ENCODE data around the gene CDS2. TPM values are rescaled to one million over a fixed set of nuclear protein-coding genes. Genes with fewer than 3 reads are reported as not detected.
A peak's percentile ranks its signal among the peaks of the same experiment; 100 is the strongest.

Gene CDS2
- polyA plus RNA-seq, 1 donor from 2014 or later: 66.7 TPM

DNA sequence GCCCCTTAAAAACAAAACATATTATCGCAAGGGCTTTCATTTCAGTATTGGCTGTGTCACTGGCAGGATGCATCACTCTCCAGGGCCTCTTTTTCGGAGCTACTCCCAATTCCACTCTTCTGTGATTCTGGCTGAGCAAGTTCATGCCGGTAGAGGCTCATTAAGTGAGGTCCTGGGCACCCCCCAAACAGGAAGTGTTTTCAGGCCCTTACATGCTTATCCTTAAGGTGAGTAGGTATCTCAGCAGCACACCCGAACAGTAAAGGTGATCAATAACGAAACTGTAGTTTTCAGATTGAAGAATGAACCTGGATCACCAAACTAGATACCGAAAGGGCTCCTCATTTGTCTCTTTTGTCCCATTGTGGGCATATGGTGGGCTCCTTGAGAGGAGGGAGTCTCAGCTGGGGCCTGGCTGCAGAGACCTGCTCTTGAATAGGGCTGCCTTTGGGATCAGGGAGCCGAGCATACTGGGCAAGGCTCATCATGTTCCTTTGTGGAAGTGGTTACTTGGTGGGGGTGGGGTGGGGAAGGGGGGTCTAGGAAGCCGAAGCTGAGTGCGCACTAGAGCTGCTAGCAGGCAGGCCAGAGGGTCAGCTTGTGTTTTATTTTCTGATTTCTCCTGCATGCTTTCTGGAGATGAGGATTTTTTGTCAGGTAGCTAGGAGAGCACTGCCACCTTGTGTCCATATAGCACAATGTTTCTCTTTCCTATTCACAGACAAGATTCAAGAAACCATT is 65.2 kb downstream of the CDS2 start:
- Histone ChIP-seq H4K20me1 (ENCODE audit: insufficient read depth) (no peaks in the 10 kb centered on the region), H3K9ac (ENCODE audit: low read length) (peak overlapping the region; percentile 37), H3K4me2 (ENCODE audit: low read length) (no peak overlapping the region), H3K9me2 (ENCODE audit: insufficient read depth, low read length) (no peaks in the 10 kb centered on the region), H3F3A (ENCODE audit: insufficient read depth, low read length, poor library complexity, severe bottlenecking) (no peaks in the 10 kb centered on the region), H2AFZ (ENCODE audit: low read depth, low read length) (no peak overlapping the region), H3K4me3 (ENCODE audit: low read length) (no peak overlapping the region), H3K27ac (ENCODE audit: low read length) (peak overlapping the region; percentile 25), H3K36me3 (ENCODE audit: insufficient read depth, low read length) (peaks cover 7% of the 10 kb centered on the region), H3K27me3 (ENCODE audit: insufficient read depth, low read depth, low read length) (no peaks in the 10 kb centered on the region), H3K9me3 (ENCODE audit: low read length) (no peaks in the 10 kb centered on the region), H3K79me2 (replicated peaks; ENCODE audit: insufficient read depth, low read length) (no peaks in the 10 kb centered on the region)
- TF ChIP-seq RAD21 (conservative IDR thresholded peaks at IDR 0.05) (peak; percentile 90), EP300 (conservative IDR thresholded peaks at IDR 0.05; ENCODE audit: poor library complexity, severe bottlenecking) (no peak), MXI1 (conservative IDR thresholded peaks at IDR 0.05; ENCODE audit: poor library complexity, severe bottlenecking) (peak; percentile 49), EZH2 (IDR thresholded peaks at IDR 0.05; ENCODE audit: borderline replicate concordance, insufficient read depth, low read length, poor library complexity, severe bottlenecking) (no peak), SMC3 (conservative IDR thresholded peaks at IDR 0.05; ENCODE audit: poor library complexity) (peak; percentile 85), POLR2AphosphoS5 (IDR thresholded peaks at IDR 0.05) (no peak)
- TF ChIP-seq, protein P1, sequence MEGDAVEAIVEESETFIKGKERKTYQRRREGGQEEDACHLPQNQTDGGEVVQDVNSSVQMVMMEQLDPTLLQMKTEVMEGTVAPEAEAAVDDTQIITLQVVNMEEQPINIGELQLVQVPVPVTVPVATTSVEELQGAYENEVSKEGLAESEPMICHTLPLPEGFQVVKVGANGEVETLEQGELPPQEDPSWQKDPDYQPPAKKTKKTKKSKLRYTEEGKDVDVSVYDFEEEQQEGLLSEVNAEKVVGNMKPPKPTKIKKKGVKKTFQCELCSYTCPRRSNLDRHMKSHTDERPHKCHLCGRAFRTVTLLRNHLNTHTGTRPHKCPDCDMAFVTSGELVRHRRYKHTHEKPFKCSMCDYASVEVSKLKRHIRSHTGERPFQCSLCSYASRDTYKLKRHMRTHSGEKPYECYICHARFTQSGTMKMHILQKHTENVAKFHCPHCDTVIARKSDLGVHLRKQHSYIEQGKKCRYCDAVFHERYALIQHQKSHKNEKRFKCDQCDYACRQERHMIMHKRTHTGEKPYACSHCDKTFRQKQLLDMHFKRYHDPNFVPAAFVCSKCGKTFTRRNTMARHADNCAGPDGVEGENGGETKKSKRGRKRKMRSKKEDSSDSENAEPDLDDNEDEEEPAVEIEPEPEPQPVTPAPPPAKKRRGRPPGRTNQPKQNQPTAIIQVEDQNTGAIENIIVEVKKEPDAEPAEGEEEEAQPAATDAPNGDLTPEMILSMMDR (IDR thresholded peaks at IDR 0.05; ENCODE audit: poor library complexity, severe bottlenecking): peak; percentile 88

DNA sequence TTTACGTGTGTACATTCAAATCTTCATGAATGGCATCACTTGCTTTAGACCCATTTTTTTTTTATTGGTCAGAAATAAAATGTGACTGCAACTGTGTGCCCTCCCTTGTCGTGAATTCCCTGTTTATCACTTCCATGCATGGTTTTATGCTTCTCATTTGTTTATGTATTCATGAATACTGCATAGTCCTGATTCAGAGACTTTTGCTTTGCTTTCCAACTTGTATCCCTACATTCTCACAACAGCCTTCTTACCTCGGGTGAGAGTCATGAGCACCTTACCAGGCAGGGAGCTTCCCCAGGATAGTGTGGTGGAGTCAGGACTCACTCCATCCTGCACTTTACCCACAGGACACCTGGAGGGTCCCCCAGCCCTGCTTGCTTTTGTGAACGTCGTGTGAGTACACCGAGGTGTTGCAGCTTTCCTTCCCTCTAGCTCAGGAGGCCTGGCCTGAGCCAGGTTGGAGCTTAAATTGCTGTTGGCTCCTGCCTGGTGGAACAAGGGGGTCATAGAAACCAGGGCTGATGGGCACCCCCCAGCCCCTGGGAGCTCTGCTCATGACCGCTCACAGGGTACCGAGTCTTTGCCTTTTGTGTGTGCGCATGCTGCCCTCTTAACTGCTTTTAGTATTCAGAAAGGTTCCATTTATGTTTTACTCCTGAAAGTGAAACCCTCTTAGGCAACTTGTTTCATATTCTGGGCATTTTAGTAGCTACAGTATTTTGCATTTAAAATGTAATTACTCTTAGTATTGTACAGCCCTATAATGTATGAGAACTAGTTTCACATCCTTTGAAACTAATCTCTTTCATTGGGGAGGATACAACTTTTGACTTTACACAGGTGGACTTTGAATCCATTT is 66.0 kb downstream of the CDS2 start:
- H3K4me3 ChIP-seq (ENCODE audit: low read length): no peak overlapping the region

More for the DNA sequence above, 66.0 kb downstream of the CDS2 start:
- Histone ChIP-seq H3K9me3 (ENCODE audit: low read length) (no peaks in the 10 kb centered on the region), H3K9me2 (ENCODE audit: insufficient read depth, low read length) (no peaks in the 10 kb centered on the region), H3K27me3 (ENCODE audit: insufficient read depth, low read depth, low read length) (no peaks in the 10 kb centered on the region), H3K36me3 (ENCODE audit: insufficient read depth, low read length) (peaks cover 7% of the 10 kb centered on the region), H2AFZ (ENCODE audit: low read depth, low read length) (no peak overlapping the region), H3K9ac (ENCODE audit: low read length) (no peak overlapping the region), H3K27ac (ENCODE audit: low read length) (no peak overlapping the region), H3F3A (ENCODE audit: insufficient read depth, low read length, poor library complexity, severe bottlenecking) (no peaks in the 10 kb centered on the region), H4K20me1 (ENCODE audit: insufficient read depth) (no peaks in the 10 kb centered on the region), H3K79me2 (replicated peaks; ENCODE audit: insufficient read depth, low read length) (no peaks in the 10 kb centered on the region), H3K4me2 (ENCODE audit: low read length) (no peak overlapping the region)
- TF ChIP-seq TAF1 (IDR thresholded peaks at IDR 0.05; ENCODE audit: low read depth): no peak
- peak; percentile 22 for TF ChIP-seq SMC3 (conservative IDR thresholded peaks at IDR 0.05; ENCODE audit: poor library complexity)
- TF ChIP-seq, protein P1 (IDR thresholded peaks at IDR 0.05; ENCODE audit: poor library complexity, severe bottlenecking): peak; percentile 1
- TF ChIP-seq RAD21 (conservative IDR thresholded peaks at IDR 0.05): no peak
